ENCODE results near the gene RBL1.
A peak's percentile ranks its signal among the peaks of the same experiment; 100 is the strongest.
"Not testable (repeated sequence)": the region's sequence is repeated elsewhere in the genome, so short reads cannot be mapped to it uniquely, and the experiment has no call there.

RBL1 gene

DNA sequence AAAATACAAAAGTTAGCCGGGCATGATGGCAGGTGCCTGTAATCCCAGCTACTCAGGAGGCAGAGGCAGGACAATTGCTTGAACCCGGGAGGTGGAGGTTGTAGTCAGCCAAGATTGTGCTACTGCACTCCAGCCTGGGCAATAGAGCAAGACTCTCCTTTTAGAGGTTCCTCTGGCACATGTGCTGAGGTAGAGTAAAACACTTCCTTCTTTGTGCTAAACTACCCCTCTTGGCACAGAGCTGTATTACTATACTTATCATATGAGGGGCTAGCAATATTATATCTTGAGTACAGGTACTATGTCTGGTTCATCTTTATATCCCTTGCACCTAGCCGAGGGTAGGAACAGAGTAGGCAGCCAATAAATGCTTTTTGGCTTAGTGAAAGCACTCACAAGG is 104.1 kb downstream of the RBL1 start:
- no peak for FAIRE-seq

DNA sequence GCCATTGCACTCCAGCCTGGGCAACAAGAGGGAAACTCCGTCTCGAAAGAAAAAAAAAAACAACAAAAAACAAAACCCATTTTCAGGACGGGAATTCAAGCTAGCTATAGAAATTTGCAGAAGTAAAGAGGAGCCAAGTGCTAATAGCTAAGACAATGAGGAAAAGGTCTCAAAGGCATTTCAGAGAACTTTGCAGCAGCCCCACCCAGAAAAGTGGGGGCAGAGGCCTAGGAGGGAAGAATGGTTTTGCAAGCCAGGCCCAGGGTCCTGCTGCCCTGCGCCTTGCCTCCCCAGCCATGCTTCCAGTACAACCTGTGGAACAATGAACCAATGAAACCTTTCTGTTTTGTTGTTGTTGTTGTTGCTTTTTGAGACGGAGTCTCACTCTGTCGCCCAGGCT is 106.0 kb downstream of the RBL1 start:
- FAIRE-seq = no peak

DNA sequence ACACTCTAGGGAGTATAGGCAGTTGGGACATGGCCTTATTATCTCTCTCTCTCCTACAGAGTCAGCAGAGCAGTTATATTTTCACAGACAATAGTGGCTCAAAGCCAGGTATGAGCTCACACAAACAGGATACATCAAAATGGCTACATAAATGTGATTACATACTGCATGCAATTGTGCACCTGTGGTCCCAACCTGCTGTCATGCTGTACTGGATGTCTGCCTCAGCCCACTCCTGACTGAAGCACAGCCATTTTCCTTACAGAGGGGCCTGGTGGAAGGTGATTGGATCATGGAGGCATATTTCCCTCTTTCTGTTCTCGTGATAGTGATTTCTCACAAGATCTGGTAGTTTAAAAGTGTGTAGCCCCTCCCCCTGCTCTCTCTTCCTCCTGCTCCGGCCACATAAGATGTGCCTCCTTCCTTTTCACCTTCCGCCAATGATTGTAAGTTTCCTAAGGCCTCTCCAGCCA is 107.3 kb downstream of the RBL1 start:
- FAIRE-seq = no peak

DNA sequence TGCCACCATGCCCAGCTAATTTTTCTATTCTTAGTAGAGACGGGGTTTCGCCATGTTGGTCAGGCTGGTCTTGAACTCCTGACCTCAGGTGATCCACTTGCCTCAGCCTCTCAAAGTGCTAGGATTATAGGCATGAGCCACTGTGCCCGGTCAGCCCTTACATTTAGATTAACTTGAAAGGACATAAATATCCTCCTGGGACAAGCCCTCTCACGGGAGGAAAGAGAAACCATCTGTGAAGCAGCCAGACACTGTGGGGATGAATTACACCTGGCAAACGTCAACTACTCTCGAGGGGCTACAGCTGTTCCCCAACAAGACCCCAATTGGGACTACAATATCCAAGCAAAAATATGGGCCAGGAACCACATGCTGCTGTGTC is 111.5 kb downstream of the RBL1 start:
- no peak for FAIRE-seq

DNA sequence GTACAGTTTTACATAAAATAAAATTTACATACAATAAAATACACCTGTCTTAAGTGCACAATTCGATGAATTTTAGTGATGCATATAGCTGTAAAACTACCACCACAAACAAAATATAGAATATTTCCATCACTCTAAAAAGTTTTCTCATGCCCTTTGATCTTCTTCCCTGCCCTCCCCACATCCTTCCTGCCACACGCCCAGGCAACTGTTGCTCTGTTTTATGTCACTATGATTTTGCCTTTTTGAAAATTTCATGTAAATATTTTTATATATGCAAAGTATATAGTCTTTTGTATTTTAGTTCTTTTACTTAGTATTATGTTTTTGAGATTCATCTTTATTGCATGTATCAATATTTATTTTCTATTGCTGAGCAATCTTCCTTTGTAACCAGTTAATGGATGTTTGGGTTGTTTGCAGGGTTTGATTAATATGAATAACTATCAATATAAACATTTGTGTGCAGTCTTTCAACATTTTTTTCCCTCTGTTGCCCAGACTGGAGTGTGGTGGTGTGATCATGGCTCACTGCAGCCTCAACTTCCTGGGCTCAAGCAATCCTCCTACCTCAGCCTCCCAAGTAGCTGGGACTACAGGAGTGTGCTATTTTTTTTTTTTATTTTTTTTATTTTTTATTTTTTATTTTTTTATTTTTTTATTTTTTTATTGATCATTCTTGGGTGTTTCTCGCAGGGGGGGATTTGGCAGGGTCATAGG is 120.5 kb downstream of the RBL1 start:
- no peak for FAIRE-seq

DNA sequence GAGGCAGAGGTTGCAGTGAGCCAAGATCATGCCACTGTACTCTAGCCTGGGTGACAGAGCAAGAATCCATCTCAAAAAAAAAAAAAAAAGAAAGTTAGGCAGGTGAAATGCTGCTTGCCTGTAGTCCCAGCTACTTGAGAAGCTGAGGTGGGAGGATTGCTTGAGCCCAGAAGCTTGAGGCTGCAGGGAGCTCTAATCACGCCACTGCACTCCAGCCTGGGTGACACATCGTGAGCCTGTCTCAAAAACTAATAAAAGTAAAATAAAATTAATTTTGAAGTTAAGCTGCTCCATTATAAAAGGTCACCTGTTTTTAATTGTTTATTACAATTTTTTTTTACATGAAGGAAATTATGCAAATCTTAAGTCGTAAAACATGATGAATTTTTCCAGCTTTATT is 121.1 kb downstream of the RBL1 start:
- no peak for FAIRE-seq

DNA sequence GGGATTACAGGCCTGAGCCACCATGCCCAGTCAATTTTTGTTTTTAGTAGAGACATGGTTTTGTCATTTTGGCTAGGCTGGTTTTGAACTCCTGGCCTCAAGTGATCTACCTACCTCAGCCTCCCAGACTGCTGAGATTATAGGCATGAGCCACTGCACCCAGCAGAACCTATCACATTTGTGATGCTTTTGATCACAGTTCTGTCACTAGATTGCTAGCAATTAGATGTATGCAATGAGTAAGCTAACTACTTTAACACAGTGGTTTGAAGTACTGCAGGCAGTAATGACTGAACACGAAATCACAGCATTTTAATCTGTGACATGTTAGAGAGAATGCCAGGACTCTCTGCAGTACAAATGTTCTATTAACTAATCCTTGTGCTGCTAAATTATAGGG is 124.7 kb downstream of the RBL1 start:
- FAIRE-seq = no peak

DNA sequence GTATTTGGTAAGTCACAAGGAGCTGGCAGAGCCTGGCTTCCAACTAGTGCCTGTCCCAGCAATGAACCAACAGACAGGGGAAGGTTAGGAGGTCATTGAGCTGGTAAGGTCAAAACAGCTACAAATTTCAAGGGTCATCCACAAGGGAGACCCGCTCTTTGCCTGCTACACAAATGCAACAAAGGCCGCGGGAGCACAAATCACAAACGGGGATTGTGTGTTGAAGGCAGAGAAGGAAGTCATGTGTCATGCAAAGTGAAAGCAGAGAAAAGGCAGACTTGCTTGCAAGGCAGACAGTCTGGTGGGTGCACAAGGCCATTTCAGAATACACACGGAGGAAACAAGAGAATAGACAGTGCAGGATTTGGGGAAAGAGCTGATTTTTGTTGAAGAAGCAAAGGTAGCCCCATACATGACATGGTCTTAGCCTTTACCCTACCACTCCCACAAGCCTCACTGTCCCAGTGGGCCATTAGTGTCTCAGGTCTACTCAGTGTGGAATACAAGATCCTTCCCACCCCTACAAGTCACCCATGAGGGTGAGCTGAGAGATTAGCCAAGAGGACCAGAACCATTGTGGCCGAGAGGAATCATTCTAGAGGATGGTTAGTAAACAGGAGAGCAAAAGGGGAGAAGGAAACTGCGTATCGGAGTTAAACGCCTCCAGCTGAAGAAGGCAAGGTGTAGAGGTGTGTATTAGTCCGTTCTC is 126.2 kb downstream of the RBL1 start:
- no peak for FAIRE-seq

DNA sequence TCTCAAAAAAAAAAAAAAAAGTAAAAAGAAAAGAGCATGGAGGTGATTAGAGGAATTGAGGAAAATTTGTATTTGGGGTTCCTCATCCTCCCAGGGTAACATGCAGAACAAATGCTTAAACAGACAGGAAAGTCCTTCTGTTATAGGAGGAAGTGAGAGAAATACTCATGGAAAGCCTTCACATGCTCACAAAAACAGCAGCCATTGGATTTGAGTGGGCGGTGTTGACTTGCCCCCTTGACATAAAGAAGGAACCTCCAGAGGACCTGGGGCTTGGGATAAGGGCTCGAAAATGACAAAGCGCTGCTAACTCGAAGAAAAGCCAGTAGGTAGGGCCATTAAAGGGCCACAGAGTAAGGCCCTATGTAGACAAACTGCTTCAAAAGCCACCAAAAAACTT is 126.7 kb downstream of the RBL1 start:
- no peak for FAIRE-seq

DNA sequence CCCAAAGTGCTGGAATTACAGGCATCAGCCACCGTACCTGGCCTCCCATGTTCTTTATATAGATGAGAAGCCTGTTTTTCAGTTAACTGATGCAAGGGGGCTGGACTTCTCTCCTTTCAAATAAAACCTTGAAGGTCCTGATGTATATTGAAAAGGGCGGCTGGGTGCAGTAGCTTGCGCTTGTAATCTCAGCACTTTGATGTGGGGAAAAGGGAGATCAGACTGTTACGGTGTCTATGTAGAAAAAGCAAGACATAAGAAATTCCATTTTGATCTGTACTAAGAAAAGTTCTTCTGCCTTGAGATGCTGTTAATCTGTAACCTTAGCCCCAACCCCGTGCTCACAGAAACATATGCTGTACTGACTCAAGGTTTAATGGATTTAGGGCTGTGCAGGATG is 128.2 kb downstream of the RBL1 start:
- no peak for FAIRE-seq

DNA sequence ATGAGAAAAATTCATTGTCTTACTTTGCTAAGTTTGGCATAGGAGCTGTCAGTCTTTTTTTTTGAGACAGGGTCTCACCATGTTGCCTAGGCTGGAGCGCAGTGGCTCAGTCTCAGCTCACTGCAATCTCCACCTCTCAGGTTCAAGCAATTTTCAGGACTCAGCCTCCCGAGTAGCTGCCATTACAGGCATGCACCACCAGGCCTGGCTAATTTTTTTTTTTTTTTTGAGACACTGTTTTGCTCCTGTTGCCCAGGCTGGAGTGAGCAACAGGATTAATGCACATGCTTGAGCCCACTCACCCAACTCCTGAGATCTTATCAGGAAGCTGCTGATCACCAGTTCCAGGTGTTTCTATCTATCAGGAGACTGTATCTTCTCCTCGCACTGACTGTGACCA is 128.8 kb downstream of the RBL1 start:
- FAIRE-seq = not testable (repeated sequence)

DNA sequence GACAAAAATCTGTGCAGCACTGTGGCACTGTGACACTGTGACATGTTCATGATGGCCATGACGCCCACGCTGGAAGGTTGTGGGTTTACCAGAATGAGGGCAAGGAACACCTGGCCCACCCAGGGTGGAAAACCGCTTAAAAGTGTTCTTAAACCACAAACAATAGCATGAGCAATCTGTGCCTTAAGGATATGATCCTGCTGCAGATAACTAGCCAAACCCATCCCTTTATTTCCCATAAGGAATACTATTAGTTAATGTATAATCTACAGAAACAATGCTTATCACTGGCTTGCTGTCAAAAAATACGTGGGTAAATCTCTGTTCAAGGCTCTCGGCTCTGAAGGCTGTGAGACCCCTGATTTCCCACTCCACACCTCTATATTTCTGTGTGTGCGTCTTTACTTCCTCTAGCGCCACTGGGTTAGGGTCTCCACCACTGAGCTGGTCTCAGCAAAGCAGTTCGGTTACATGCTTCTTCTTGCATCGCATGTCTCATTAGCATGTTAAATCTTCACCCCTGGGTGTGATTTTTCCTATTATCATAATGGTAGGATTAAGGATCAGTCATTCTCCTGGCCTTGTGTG is 133.3 kb downstream of the RBL1 start:
- not testable (repeated sequence) for FAIRE-seq

DNA sequence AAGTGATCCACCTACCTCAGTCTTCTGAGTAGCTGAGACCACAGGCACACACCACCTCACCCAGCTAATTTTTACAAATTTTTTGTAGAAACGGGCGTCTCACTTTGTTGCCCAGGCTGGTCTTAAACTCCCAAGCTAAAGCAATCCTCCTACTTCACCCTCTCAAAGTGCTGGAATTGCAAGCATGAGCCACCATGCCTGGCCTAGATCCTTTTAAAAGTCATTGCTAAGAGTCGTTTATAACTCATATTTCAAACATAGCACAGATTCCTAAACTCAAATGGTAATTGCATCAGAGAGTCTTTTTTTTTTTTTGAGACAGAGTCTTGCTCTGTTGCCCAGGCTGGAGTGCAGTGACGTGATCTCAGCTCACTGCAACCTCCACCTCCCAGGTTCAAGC is 136.6 kb downstream of the RBL1 start:
- no peak for FAIRE-seq

DNA sequence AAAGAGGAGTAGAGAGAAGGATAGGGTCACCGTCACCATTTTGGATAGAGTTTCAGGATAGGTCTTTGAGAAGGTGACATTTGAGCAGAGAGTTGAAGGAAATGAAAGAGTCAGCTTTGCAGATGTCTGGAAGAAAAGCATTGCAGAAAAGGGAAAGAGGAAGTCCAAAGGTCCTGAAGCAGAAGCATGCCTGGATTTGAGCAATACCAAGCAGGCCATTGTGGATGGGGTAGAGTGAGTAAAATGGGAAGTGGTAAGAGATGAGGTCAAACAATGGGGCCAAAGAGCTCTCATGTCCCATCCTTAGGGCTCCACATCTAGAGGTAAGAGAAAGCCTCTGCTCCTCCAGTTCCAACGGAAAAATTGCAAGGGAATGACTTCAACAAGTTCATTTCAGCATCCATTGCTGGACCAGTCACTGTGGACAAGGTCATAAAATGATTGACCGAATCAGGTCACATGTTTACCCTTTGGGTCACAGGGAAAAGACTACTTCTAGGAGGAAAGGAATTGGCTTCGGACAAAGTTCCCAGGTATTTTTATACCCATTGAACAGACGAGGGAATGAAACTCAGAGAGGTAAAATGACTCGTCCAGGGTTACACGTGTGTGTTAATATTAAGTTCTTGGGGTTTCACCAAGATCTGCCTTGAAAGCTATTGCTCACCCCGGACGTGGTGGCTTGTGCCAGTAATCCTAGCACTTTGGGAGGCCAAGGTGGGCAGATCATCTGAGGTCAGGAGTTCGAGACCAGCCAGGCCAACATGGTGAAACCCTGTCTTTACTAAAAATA is 137.7 kb downstream of the RBL1 start:
- no peak for FAIRE-seq

DNA sequence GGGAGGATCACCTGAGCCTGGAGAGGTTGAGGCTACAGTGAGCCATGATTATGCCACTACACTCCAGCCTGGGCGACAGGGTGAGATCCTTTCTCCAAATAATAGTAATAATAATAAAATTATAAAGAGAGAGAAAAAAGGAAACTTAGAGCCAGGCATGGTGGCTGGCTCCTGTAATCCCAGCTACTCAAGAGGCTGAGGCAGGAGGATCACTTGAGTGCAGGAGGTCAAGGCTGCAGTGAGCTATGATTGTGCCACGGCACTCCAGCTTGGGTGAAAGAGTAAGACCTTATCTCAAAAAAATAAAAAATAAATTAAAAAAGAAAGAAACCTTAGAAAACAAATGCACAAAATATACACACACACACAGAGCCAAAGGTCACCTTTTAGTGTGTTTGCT is 139.1 kb downstream of the RBL1 start:
- no peak for FAIRE-seq

DNA sequence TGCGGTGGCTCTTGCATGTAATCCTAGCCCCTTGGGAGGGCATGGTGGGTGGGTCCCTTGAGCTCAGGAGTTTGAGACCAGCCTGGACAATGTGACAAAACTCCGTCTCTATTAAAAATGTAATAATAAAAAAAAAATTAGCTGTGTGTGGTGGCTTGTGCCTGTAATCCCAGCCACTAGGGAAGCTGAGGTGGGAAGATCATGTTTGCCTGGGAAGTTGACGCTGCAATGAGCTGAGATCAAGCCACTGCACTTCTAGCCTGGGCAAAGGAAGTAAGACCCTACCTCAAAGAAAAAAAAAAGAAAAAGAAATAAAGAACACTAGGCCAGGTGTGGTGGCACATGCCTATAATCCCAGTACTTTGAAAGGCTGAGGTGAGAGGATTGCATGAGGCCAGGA is 139.8 kb downstream of the RBL1 start:
- FAIRE-seq = no peak

DNA sequence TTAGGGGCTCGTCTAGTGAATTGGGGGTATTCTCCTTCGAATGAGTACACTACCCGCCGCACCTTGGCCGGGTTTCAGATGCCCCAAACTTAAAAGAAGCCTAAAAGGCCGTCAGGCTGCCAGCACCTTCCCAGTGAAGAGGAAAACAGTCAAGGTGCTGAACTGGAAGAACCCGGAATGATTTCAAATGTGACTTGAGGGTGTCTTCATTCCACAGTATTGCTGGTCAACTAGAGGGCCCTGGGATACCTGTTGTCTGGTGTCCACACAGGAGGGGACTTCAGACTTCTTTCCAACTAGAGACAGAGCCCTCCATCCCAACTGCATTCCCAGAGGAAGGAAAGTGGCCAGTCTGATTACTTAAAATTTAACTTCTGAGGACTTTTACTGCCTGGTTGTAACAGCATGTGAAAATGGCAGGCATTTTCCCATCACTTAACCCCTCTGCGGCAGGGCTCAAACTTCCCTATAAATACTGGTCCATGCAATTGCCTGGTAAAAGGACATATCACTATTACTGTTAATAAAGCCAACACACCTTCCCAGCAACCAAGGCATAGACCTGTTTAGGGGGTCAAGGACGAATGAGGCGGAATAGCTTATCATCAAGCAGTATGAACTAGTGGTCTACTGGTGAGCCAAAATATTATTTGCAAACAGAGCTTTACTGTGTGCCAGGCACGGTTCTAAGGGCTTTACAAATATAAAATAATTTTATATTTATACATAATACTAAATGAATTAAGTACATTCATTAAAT is 143.6 kb downstream of the RBL1 start:
- FAIRE-seq = no peak

DNA sequence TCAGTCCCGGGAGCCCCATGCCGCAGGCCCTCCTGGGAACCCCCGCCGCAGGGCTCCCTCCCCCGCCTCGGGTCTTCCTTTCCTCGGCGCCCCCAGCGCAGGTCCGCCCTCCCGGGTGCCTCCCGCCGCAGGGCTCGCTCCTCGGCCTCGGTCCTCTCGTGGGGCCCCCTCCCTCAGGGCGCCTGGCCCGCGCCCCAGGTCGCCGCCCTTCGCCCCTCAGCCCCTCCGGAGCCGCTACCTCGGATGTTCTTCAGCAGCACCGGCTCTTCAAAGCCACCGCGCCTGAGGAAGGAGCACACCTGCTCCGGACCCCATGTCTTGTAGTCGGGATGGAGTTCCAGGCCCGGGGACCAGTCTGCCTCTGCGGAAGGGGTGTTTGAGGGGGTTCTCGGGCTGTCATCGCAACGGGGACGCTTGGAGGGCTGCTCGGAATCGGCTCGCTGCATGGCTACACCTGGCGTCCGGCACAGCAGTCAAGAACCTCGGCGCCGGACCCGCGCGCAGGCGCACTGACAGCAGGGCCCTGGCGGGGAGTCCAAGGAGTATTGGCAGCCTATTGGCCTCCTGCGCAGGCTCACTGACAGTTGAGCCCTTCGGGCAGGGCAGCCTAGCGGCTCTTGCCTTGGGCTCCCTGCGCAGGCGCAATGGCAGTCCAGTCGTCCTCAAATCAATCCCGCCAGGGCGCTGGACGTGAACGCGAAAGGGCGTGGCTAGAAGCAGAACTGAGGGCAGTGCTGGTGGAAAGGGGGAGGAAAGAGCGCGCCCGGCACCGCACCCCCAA is 144.4 kb downstream of the RBL1 start, which contains the start of gene SAMHD1:
SAMHD1 (minus strand) TSS at position 511 of the 781 bp plus-strand sequence; CDS start at position 446, 65 bp downstream.
- FAIRE-seq = peak; percentile 78

DNA sequence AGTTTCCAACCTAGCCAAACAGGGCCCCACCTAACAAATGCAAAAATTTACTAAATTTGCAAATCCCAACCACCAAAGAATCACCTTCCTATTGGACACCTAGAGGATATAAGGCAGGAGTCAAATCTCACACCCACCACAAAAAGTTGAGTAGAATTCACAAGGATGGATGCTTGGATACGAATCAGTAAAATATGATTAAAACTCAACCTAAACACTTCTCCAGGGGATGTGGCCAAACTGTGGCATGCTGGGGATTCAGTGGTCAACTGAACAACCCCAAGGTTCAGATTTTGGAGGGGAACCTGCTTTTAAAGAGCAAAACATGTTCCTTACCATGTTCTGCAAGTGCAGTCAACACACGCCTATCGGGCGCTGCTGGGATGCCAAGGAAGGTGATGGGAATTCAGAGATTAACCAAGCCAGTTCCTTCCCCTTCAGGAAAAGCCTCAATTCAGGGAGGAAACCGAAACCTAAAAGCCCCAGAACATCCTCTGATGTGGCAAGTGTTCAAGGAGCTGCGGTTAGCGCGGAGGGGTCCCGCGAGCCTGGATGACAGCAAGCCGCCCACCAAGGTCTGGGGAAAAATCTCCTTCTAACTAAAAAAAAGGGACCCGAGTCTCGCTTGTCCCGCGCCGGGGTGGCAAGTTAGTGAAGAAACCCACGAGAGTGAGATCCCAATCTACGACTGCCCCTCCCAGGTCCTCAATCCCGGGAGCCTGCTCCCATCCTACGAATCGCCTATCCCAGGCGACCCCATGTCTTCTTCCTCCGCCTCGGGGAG is 145.2 kb downstream of the RBL1 start:
- no peak for FAIRE-seq
